NCI-H2029 (cell line): ENCODE measurements around the gene STRN.
"Not testable (repeated sequence)": the region's sequence is repeated elsewhere in the genome, so short reads cannot be mapped to it uniquely, and the experiment has no call there.

ENCODE experiments used
- DNase-seq: peaks from one replicate; lab custom pipeline; 2025; lab: John Stamatoyannopoulos, UW

Gene STRN, protein sequence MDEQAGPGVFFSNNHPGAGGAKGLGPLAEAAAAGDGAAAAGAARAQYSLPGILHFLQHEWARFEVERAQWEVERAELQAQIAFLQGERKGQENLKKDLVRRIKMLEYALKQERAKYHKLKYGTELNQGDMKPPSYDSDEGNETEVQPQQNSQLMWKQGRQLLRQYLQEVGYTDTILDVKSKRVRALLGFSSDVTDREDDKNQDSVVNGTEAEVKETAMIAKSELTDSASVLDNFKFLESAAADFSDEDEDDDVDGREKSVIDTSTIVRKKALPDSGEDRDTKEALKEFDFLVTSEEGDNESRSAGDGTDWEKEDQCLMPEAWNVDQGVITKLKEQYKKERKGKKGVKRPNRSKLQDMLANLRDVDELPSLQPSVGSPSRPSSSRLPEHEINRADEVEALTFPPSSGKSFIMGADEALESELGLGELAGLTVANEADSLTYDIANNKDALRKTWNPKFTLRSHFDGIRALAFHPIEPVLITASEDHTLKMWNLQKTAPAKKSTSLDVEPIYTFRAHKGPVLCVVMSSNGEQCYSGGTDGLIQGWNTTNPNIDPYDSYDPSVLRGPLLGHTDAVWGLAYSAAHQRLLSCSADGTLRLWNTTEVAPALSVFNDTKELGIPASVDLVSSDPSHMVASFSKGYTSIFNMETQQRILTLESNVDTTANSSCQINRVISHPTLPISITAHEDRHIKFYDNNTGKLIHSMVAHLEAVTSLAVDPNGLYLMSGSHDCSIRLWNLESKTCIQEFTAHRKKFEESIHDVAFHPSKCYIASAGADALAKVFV

GRCh38 chr2:36966370-36967235 is at the start of gene STRN:
Gene STRN, minus strand, starts transcription at chr2:36966536. Its CDS starts 73 bp downstream, at chr2:36966463.
- peak; percentile 88 for DNase-seq

DNA sequence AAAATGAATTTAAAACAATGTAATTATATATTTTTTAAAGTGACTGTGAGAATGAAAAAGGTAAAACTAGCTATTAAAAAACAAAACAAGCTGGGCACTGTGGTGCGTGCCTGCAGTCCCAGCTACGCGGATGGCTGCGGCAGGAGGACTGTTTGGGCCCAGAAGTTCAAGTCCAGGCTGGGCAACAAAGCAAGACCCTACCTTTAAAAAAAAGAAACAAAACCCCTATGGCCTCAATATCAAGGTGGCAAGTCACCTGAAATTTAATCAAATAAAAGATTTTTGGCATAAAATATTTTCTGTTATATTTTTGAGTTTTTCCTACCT is 46.9 kb upstream of the STRN start:
- DNase-seq, result no peak

DNA sequence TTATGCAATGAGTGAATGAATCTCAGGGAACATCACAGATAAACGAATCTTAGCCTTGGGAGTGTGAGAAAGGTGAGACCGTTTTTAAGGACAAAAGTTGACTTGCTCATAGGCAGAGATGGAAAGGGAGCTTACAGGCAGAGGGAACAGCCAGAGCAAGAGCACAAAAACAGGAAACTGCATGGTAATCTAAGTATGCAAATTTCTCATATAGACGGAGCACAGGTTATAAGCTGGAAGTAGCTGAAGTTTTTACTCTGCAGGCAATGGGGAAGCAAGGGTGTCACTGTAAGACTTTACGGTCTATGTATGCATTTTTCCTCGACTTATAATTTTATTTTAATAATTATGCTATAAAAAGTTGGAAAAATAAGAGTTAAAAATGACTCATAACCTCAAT is 44.8 kb upstream of the STRN start:
- no peak for DNase-seq

- no peak for DNase-seq
Observed at GRCh38 chr2:37005118-37005868, 39.0 kb upstream of the STRN start.

GRCh38 chr2:37000988-37001556 is 34.7 kb upstream of the STRN start:
- DNase-seq, result no peak

- DNase-seq, result no peak
Observed at GRCh38 chr2:37000318-37000717, 34.0 kb upstream of the STRN start.

DNA sequence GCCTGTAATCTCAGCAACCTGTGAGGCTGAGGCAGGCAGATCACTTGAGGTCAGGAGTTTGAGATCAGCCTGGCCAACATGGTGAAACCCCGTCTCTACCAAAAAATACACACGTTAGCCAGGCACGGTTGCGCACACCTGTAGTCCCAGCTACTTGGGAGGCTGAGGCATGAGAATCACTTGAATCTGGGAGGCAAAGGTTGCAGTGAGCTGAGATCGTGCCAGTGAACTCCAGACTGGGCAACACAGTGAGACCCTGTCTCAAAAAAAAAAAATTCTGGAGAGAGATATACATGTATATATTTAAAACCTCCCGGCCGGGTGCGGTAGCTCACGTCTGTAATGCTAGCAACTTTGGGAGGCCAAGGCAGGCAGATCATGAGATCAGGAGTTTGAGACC is 33.1 kb upstream of the STRN start:
- DNase-seq, result not testable (repeated sequence)

DNA sequence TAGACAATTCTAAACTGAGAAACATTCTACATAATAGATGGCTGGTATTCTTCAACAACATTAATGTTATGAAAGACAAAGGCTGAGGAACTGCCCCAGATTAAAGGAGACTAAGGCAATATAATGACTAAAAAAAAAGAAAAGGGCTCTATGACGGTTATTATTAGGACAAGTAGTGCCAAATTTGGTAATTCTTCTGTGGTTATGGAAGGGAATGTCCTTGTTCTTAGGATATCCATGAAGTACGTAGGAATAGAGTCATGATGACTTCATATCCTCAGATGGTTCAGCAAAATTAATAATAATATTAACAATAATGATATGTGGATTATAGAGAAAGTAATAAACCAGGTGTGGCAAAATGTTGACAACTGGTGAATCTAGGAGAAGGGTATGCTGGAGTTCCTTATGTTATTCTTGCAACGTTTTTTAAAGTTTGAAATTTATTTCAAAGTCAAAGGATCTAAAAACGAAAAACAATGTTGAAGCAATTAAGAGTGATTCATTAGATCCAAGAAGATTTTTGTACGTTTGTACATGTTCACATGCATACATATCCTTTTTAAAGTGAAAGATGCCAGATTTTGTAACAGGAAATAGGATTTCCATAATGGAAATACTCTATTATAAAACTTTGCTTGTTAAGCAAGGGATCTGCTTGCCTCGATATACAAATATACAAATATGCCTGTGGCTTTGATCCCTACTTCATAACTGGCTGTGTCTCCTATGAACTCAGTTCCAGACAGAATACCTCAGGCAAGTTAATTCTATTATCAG is 27.7 kb upstream of the STRN start:
- no peak for DNase-seq

GRCh38 chr2:36988008-36988407 is 21.7 kb upstream of the STRN start:
- DNase-seq, result no peak

GRCh38 chr2:36982467-36982866 is 16.1 kb upstream of the STRN start:
- no peak for DNase-seq

DNA sequence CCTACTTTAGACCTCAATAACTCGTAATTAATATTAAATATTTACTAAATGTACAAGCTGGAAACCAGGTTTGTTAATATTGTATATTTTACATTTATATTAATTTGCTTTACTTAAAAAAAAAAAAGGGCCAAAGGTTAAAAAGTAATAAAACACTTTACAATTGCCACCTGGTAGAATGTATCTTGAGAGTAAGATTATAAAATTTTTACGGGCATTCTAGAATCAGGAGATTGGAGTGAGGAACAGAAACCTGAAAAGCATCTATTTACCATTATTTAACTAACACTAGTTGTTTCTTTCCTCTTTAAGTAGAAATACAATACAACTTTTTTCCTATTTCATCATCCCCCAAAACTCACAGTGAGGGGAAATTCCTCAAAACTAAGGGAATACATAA is 15.6 kb upstream of the STRN start:
- no peak for DNase-seq

- DNase-seq, result not testable (repeated sequence)
Observed at GRCh38 chr2:36979007-36979406, 12.7 kb upstream of the STRN start.

GRCh38 chr2:36976065-36976464 is 9.7 kb upstream of the STRN start:
- no peak for DNase-seq

DNA sequence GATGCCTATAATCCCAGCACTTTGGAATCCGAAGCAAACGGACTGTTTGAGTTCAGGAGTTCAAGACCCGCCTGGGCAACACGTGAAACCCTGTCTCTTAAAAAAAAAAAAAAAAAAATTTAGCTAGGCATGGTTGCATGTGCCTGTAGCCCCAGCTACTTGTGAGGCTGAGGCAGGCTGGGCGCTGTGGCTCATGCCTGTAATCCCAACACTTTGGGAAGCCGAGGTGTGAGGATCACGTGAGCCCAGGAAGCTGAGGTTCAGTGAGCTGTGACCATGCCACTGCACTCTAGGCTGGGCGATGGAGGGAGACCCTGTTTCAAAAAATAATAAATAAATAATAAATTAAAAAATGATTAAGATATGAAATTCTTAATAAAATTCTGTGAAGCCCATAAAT is 9.0 kb upstream of the STRN start:
- DNase-seq, result no peak

DNA sequence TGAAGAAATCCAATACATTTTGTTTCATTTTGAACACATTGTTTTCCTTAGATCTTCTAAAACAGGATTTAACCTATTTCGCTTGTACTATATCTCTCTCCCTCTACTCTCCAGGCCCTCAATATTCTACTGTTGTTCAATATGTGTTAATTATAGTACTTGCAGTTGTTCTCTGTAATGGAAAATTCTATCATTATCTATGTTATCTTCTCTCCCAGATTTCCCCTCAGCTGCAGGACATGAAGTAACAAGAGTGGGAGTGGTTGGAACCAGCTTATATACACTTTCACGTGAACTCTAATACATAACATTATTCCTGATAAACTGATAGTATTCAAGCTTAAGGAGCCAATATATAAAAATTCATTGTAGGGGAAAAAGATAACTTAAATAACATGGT is 7.0 kb upstream of the STRN start:
- no peak for DNase-seq

DNA sequence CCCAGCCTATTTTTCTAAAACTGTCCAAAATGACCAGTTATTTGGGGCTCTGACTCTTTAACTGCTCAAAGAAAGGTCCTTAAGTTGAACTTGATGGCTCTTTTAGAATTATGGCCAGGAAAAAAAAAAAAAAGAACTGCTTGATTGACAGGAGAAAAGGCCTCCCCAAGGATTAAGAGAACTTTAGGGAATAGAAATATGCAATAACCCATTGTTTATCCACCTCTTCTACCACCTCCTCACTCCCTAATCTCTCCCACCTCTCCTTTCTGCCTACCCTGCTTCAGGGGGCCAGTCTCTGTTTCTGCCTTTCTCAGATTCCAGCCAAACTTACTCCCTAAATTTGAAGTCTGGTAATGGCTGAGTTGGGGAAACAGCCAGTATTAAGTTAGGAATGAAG is 5.7 kb upstream of the STRN start:
- no peak for DNase-seq

DNA sequence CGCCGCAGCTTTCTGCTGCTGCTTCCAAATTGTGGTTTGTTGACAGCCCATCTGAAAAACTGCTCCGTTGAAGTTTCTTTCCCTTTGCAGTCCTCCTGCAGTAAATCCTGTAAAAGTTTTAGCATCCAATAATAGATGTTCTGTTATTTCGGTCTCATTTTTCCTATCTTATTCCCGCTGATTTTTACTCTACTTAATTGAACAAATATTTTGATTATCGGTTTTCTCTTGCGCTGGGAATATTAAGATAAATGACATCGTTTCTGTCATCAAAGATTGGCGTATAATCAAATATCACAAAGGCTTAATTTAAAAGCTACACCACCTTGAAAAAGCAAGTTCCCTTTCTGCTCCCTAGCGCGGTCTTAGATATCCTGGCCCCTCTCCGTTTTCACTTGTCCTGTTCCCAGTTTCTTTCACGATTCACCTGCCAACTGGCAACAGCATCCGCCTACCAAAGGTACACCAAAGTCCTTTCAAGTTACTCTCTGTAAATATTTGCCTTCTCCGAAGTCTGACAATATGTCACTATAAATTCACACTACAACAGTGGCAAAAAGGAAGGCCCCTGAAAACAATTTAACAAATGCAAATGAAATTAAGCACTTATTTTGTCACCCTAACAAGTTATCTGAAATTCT is 1.0 kb upstream of the STRN start:
- DNase-seq, result no peak

DNA sequence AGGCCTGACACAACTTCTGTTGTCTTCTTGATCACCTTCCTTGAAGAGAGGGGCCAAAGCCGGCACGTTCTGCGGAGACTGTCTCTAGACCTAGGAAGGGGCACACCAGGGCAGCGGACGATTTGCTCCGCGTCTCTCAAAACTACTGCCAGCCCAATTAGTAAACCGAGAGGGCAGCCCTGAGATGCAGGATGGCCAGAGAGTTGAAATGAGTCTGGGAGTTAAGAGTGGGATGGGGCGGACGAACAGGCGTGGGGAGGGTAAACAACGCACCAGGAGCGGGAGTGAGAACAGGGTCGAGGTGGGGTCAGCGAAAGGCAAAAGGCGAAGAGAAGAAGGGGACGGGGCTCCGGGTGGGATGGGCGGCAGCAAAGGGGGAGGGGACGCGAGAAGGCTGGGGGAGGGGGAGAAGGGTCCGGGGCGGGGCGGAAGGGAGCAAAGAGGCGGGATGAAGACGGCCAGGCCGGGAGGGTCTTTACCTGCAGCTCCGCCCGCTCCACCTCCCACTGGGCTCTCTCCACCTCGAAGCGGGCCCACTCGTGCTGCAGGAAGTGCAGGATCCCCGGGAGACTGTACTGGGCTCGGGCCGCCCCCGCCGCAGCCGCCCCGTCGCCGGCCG is 476 bp downstream of the STRN start:
- no peak for DNase-seq

GRCh38 chr2:36965206-36965605 is 1.1 kb downstream of the STRN start:
- no peak for DNase-seq
